ENCODE data around the gene NYAP2.

The NYAP2 gene

GRCh38 chr2:225399504-225399903 lies at the start of gene NYAP2:
Gene NYAP2 (plus strand): TSS chr2:225399710. CDS start chr2:225408881, 9,171 bp downstream.
- peak; percentile 66 for DNase-seq

GRCh38 chr2:225353579-225354085 lies 45.9 kb upstream of the NYAP2 start:
- no peak for DNase-seq

- no peak for DNase-seq
Observed at GRCh38 chr2:225354281-225354774, 45.2 kb upstream of the NYAP2 start.

GRCh38 chr2:225355788-225356187 lies 43.7 kb upstream of the NYAP2 start:
- no peak for DNase-seq

GRCh38 chr2:225366731-225367130 lies 32.8 kb upstream of the NYAP2 start:
- DNase-seq, result no peak

- DNase-seq, result no peak
Observed at GRCh38 chr2:225367482-225367881, 32.0 kb upstream of the NYAP2 start.

- no peak for DNase-seq
Observed at GRCh38 chr2:225378984-225379383, 20.5 kb upstream of the NYAP2 start.

- no peak for DNase-seq
Observed at GRCh38 chr2:225379856-225380255, 19.7 kb upstream of the NYAP2 start.

- DNase-seq, result no peak
Observed at GRCh38 chr2:225381609-225382008, 17.9 kb upstream of the NYAP2 start.

- peak; percentile 59 for DNase-seq
Observed at GRCh38 chr2:225398372-225398771, 1.1 kb upstream of the NYAP2 start.

GRCh38 chr2:225400060-225400511 lies 576 bp downstream of the NYAP2 start:
- DNase-seq, result peak; percentile 39

GRCh38 chr2:225400546-225401400 lies 1.3 kb downstream of the NYAP2 start:
- no peak for DNase-seq

- no peak for DNase-seq
Observed at GRCh38 chr2:225402210-225402776, 2.8 kb downstream of the NYAP2 start.

- DNase-seq, result no peak
Observed at GRCh38 chr2:225411452-225411851, 11.9 kb downstream of the NYAP2 start.

- no peak for DNase-seq
Observed at GRCh38 chr2:225413786-225414185, 14.3 kb downstream of the NYAP2 start.

- DNase-seq, result no peak
Observed at GRCh38 chr2:225414902-225415301, 15.4 kb downstream of the NYAP2 start.

- DNase-seq, result no peak
Observed at GRCh38 chr2:225415341-225415740, 15.8 kb downstream of the NYAP2 start.

GRCh38 chr2:225415792-225416191 lies 16.3 kb downstream of the NYAP2 start:
- no peak for DNase-seq

GRCh38 chr2:225416616-225417367 lies 17.3 kb downstream of the NYAP2 start:
- no peak for DNase-seq

- no peak for DNase-seq
Observed at GRCh38 chr2:225419033-225419432, 19.5 kb downstream of the NYAP2 start.

- no peak for DNase-seq
Observed at GRCh38 chr2:225422145-225422544, 22.6 kb downstream of the NYAP2 start.

- DNase-seq, result no peak
Observed at GRCh38 chr2:225425284-225425683, 25.8 kb downstream of the NYAP2 start.

- no peak for DNase-seq
Observed at GRCh38 chr2:225428360-225428759, 28.9 kb downstream of the NYAP2 start.

Data from NCI-H510A (cell line).